SU-DHL-6 (cell line): Measurements from ENCODE around the gene OLFM2.

Experiments used
- H2AFZ ChIP-seq: fragments of 200-600 bp; sonication (generic); 2 replicates; pipeline ENCODE4 v1.6.1; 2014; ENCODE audit warnings: low read depth, mild to moderate bottlenecking, moderate library complexity, mixed read lengths, antibody characterized with exemption, low read length; ENCODE audit not compliant: severe bottlenecking
- H3F3A ChIP-seq: fragments of 200-600 bp; shearing (Covaris generic); 2 replicates; pipeline ENCODE4 v1.6.0; 2016; ENCODE audit warnings: antibody characterized with exemption, mild to moderate bottlenecking; ENCODE audit not compliant: insufficient read depth
- H3K27ac ChIP-seq: fragments of 200-600 bp; sonication (generic); 2 replicates; pipeline ENCODE4 v1.5.1; 2016; ENCODE audit warnings: low read depth, mild to moderate bottlenecking, low read length, moderate library complexity, mixed read lengths
- H3K27me3 ChIP-seq: fragments of 200-600 bp; sonication (generic), shearing (Covaris generic); 2 replicates; pipeline ENCODE4 v1.6.0; 2014; ENCODE audit warnings: mild to moderate bottlenecking, low read length
- H3K36me3 ChIP-seq: fragments of 200-600 bp; sonication (generic); 2 replicates; pipeline ENCODE4 v1.6.1; 2014; ENCODE audit warnings: mild to moderate bottlenecking, low read length, mixed read lengths
- H3K4me2 ChIP-seq: fragments of 300-600, 200-600 bp; shearing (Covaris generic), sonication (generic); 2 replicates; pipeline ENCODE4 v1.6.0; 2014; ENCODE audit warnings: low read length, low read depth, mild to moderate bottlenecking; ENCODE audit not compliant: poor library complexity, severe bottlenecking
- H3K4me3 ChIP-seq: fragments of 200-600 bp; sonication (generic); 2 replicates; pipeline ENCODE4 v1.5.1; 2014; ENCODE audit warnings: antibody characterized with exemption, low read length, mild to moderate bottlenecking, mixed read lengths; ENCODE audit not compliant: insufficient read depth, poor library complexity, severe bottlenecking
- H3K79me2 ChIP-seq: fragments of 200-600 bp; sonication (generic); 2 replicates; pipeline ENCODE4 v1.6.1; 2014; ENCODE audit warnings: mild to moderate bottlenecking, low read length, moderate library complexity; ENCODE audit not compliant: insufficient read depth
- H3K9ac ChIP-seq: fragments of 200-600 bp; sonication (generic); 2 replicates; pipeline ENCODE4 v1.7.0; 2014; ENCODE audit warnings: mild to moderate bottlenecking, low read length
- H3K9me2 ChIP-seq: fragments of 200-600 bp; sonication (generic); replicated peaks from 2 replicates; pipeline ENCODE4 v1.6.1; 2014; ENCODE audit warnings: low read length; ENCODE audit not compliant: insufficient read depth
- H3K9me3 ChIP-seq: fragments of 200-600 bp; sonication (generic); 2 replicates; pipeline ENCODE4 v1.6.1; 2014; ENCODE audit warnings: low read length, mixed read lengths; ENCODE audit not compliant: insufficient read depth
- H4K20me1 ChIP-seq: fragments of 200-600 bp; sonication (generic); 2 replicates; pipeline ENCODE4 v1.6.1; 2014; ENCODE audit warnings: low read depth, mild to moderate bottlenecking, antibody characterized with exemption, low read length, moderate library complexity, mixed read lengths
- CTCF ChIP-seq: fragments of 200-600 bp; sonication (generic); IDR thresholded peaks from one replicate; pipeline ENCODE4 v1.5.1; 2017; ENCODE audit warnings: antibody characterized with exemption, mild to moderate bottlenecking, low read length, moderate library complexity; ENCODE audit not compliant: insufficient read depth, poor library complexity, severe bottlenecking
- EZH2phosphoT487 ChIP-seq: fragments of 200-600 bp; sonication (generic), shearing (Covaris generic); conservative IDR thresholded peaks from 2 replicates; pipeline ENCODE4 v1.6.1; 2018; ENCODE audit warnings: mild to moderate bottlenecking, antibody characterized with exemption, low read length, moderate library complexity, mixed read lengths

The OLFM2 gene

GRCh38 chr19:9966024-9966423, 29.7 kb upstream of the OLFM2 start:
- TF ChIP-seq EZH2phosphoT487 (no peak), CTCF (no peak)
- no peaks in the 10 kb centered on the region for H3K27me3 ChIP-seq
- H3K79me2 ChIP-seq = no peaks in the 10 kb centered on the region
- no peaks in the 10 kb centered on the region for H3F3A ChIP-seq
- no peaks in the 10 kb centered on the region for H4K20me1 ChIP-seq
- H3K9me2 ChIP-seq = no peaks in the 10 kb centered on the region
- no peak overlapping the region for H3K4me3 ChIP-seq
- H3K9ac ChIP-seq = no peak overlapping the region
- H2AFZ ChIP-seq = no peak overlapping the region
- H3K36me3 ChIP-seq = no peaks in the 10 kb centered on the region
- no peaks in the 10 kb centered on the region for H3K9me3 ChIP-seq
- no peak overlapping the region for H3K27ac ChIP-seq
- H3K4me2 ChIP-seq = no peak overlapping the region

DNA sequence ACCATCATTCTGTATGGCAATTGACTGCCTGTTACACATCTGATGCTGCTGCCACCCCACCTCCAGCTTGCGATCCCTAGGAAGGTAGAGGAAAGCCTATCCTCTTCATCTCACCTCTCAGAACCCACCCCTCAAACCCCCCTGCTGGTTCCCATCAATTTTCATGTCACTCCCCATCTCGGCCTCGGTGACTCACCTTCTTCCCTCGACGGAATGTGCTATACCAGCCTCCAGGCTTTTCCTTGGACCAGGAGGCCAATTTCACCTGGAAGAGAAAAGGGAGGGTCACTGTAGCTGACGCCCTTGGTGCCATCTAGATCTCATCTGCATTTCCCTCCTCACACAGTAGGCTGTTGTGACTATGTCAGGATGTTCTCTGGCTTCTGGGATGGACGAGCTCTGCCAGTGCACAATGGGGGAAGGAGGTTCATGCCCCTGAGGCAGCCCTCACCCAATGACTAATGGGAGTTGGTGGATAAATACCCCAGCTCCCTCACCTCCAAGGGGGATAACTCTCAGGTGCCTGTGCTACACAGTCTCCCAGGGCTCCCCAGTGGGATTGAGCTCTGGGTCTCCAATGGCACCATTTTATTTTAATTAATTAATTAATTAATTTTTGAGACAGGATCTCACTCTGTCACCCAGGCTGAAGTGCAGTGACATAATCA, 26.4 kb upstream of the OLFM2 start:
- Histone ChIP-seq H3F3A (no peaks in the 10 kb centered on the region), H3K9me2 (no peaks in the 10 kb centered on the region), H3K79me2 (no peaks in the 10 kb centered on the region), H2AFZ (no peak overlapping the region), H3K9me3 (no peaks in the 10 kb centered on the region), H3K36me3 (no peaks in the 10 kb centered on the region), H3K27ac (no peak overlapping the region), H3K4me3 (no peak overlapping the region), H3K4me2 (no peak overlapping the region), H4K20me1 (no peaks in the 10 kb centered on the region), H3K27me3 (no peaks in the 10 kb centered on the region), H3K9ac (no peak overlapping the region)
- TF ChIP-seq EZH2phosphoT487 = no peak
- no peak for TF ChIP-seq CTCF

- no peak for TF ChIP-seq CTCF
- TF ChIP-seq EZH2phosphoT487 = no peak
- Histone ChIP-seq H4K20me1 (no peaks in the 10 kb centered on the region), H3K79me2 (no peaks in the 10 kb centered on the region), H3F3A (no peaks in the 10 kb centered on the region), H3K27ac (no peak overlapping the region), H3K9me2 (no peaks in the 10 kb centered on the region), H3K4me3 (no peak overlapping the region), H3K4me2 (no peak overlapping the region), H2AFZ (no peak overlapping the region), H3K36me3 (no peaks in the 10 kb centered on the region), H3K27me3 (no peaks in the 10 kb centered on the region), H3K9me3 (no peaks in the 10 kb centered on the region), H3K9ac (no peak overlapping the region)
These were observed 24.8 kb upstream of the OLFM2 start for GRCh38 chr19:9961103-9961502.
